ENCODE measurements around the gene RIPK1. TPM values are rescaled to one million over a fixed set of nuclear protein-coding genes. Genes with fewer than 3 reads are reported as not detected.

RIPK1 gene
- total RNA-seq, 2 donors from 2014 or later = 23.5 to 30.6 TPM

- no peak for DNase-seq
- intact Hi-C loops (cut with DNase I) = no loop called here
- H3K36me3 ChIP-seq = peaks cover 3% of the 10 kb centered on the region
- H3K27me3 ChIP-seq = no peaks in the 10 kb centered on the region
- H3K4me1 ChIP-seq = no peaks in the 10 kb centered on the region
- no peak overlapping the region for H3K4me3 ChIP-seq
- no peak for TF ChIP-seq CTCF (IDR thresholded peaks at IDR 0.05)
- no peaks in the 10 kb centered on the region for H3K9me3 ChIP-seq
- H3K27ac ChIP-seq = no peak overlapping the region
- H3K9ac ChIP-seq (ENCODE audit: low read depth in 2 of 2, low read length in 2 of 2) = no peak overlapping the region
These were observed 26.5 kb downstream of the RIPK1 start for GRCh38 chr6:3094815-3095214.

- no peak overlapping the region for H3K4me3 ChIP-seq
- no peak overlapping the region for H3K27ac ChIP-seq
- H3K36me3 ChIP-seq = peaks cover 3% of the 10 kb centered on the region
- no peaks in the 10 kb centered on the region for H3K9me3 ChIP-seq
- TF ChIP-seq CTCF (IDR thresholded peaks at IDR 0.05) = no peak
- no peaks in the 10 kb centered on the region for H3K27me3 ChIP-seq
- no peaks in the 10 kb centered on the region for H3K4me1 ChIP-seq
- no peak for DNase-seq
- intact Hi-C loops (cut with DNase I) = no loop called here
- H3K9ac ChIP-seq (ENCODE audit: low read depth in 2 of 2, low read length in 2 of 2) = no peak overlapping the region
These were observed 34.6 kb downstream of the RIPK1 start for GRCh38 chr6:3102875-3103274.

GRCh38 chr6:3108746-3109414, 40.6 kb downstream of the RIPK1 start:
- no peak overlapping the region for H3K27ac ChIP-seq
- no peak for TF ChIP-seq CTCF (IDR thresholded peaks at IDR 0.05)
- intact Hi-C loops (cut with DNase I) = no loop called here
- peaks cover 7% of the 10 kb centered on the region for H3K36me3 ChIP-seq
- no peak overlapping the region for H3K9ac ChIP-seq (ENCODE audit: low read depth in 2 of 2, low read length in 2 of 2)
- DNase-seq = no peak
- H3K27me3 ChIP-seq = no peaks in the 10 kb centered on the region
- no peak overlapping the region for H3K4me3 ChIP-seq
- no peaks in the 10 kb centered on the region for H3K4me1 ChIP-seq
- no peaks in the 10 kb centered on the region for H3K9me3 ChIP-seq

- H3K9me3 ChIP-seq = no peaks in the 10 kb centered on the region
- TF ChIP-seq CTCF (IDR thresholded peaks at IDR 0.05) = no peak
- intact Hi-C loops (cut with DNase I) = no loop called here
- no peaks in the 10 kb centered on the region for H3K4me1 ChIP-seq
- no peak overlapping the region for H3K9ac ChIP-seq (ENCODE audit: low read depth in 2 of 2, low read length in 2 of 2)
- H3K27me3 ChIP-seq = no peaks in the 10 kb centered on the region
- no peak overlapping the region for H3K4me3 ChIP-seq
- H3K36me3 ChIP-seq = peaks cover 7% of the 10 kb centered on the region
- no peak overlapping the region for H3K27ac ChIP-seq
- DNase-seq = no peak
These were observed 41.5 kb downstream of the RIPK1 start for GRCh38 chr6:3109761-3110160.

GRCh38 chr6:3114377-3114776, 46.1 kb downstream of the RIPK1 start:
- Histone ChIP-seq H3K9me3 (no peaks in the 10 kb centered on the region), H3K27me3 (no peaks in the 10 kb centered on the region), H3K4me3 (no peak overlapping the region), H3K4me1 (no peaks in the 10 kb centered on the region), H3K27ac (no peak overlapping the region), H3K36me3 (peaks cover 4% of the 10 kb centered on the region), H3K9ac (ENCODE audit: low read depth in 2 of 2, low read length in 2 of 2) (no peak overlapping the region)
- intact Hi-C loops (cut with DNase I) = no loop called here
- DNase-seq = no peak
- TF ChIP-seq CTCF (IDR thresholded peaks at IDR 0.05) = no peak
